Progenitor cell of endocrine pancreas (in vitro differentiated cells): ENCODE results near the gene CDC20. TPM values are rescaled to one million over a fixed set of nuclear protein-coding genes. Genes with fewer than 3 reads are reported as not detected.

Source experiments
- DNase-seq: peaks from one replicate; pipeline ENCODE4 v3.0.0; 2021; ENCODE audit warnings: low spot score; ENCODE audit not compliant: unreplicated experiment
- H3K27ac Mint-ChIP-seq: 2 replicates; pipeline ENCODE4 v1.8.0; 2021; ENCODE audit warnings: mild to moderate bottlenecking, moderate library complexity, mixed read lengths
- H3K27me3 Mint-ChIP-seq: 2 replicates; pipeline ENCODE4 v1.8.0; 2021; ENCODE audit warnings: mixed read lengths
- H3K36me3 Mint-ChIP-seq: 2 replicates; pipeline ENCODE4 v1.8.0; 2022; ENCODE audit warnings: mixed read lengths; ENCODE audit not compliant: insufficient read depth
- H3K4me1 Mint-ChIP-seq: 2 replicates; pipeline ENCODE4 v1.8.0; 2021; ENCODE audit warnings: low read depth, mixed read lengths
- H3K4me3 Mint-ChIP-seq: 2 replicates; pipeline ENCODE4 v1.8.0; 2021; ENCODE audit warnings: low read depth, mild to moderate bottlenecking, moderate library complexity, mixed read lengths
- H3K9me3 Mint-ChIP-seq: 2 replicates; pipeline ENCODE4 v1.8.0; 2021; ENCODE audit warnings: low read depth, mixed read lengths
- total RNA-seq: library from RNA; stranded (reverse); gene quantifications from 2 replicates; pipeline ENCODE4 v1.2.1, GENCODE V29; 2021
- TF ChIP-seq, protein P1 (sequence below): fragments of 200-600 bp; sonication (generic); IDR thresholded peaks from one replicate; pipeline ENCODE4 v1.5.0; 2021; ENCODE audit warnings: antibody characterized with exemption, mild to moderate bottlenecking; ENCODE audit not compliant: unreplicated experiment

The CDC20 gene
- total RNA-seq, 1 donor from 2014 or later = 49.4 TPM

DNA sequence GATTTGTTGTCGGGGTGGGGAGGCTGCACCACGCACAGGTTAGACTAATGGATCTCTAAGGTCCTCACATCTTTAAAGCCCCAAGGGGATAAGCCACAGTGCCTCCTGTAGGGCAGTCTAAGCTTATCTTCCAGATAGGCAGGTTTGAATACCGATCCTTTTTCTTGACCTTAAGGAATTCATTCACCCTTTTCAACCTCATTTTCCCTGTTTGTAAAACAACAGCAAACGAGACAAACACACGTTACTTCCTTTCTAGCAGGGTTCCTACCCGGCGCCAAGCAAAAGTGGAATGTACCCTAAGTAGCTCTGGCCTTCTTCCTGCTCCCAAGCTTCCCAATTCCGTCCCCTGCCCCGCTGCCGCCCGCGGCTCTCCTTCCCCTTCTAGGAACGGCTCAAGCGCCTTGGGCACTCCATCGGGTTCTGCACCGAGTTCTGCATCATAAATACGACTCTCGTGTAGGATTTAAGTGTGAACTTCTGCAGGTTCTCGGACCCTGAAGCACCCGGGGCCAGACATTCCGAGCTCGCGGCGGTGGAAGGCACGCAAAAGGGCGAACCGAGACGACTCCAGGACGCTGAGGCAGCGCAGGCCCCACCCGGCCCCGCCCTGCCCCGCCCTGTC is 548 bp upstream of the CDC20 start:
- no peak for DNase-seq
- peaks cover 13% of the 10 kb centered on the region for H3K36me3 Mint-ChIP-seq

DNA sequence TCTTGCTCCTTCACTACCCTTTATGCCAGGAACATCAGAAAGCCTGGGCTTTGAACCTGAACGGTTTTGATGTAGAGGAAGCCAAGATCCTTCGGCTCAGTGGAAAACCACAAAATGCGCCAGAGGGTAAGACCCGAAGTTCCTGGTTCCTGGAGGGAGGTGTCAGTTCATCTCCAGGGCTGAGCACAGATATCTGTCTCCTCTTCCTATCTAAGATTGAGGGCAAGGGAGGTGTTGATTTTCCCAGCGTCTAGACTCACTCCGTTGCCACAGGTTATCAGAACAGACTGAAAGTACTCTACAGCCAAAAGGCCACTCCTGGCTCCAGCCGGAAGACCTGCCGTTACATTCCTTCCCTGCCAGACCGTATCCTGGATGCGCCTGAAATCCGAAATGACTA is 915 bp downstream of the CDC20 start:
- H3K36me3 Mint-ChIP-seq = peaks cover 17% of the 10 kb centered on the region
- no peaks in the 10 kb centered on the region for H3K27me3 Mint-ChIP-seq

More for the DNA sequence above, 548 bp upstream of the CDC20 start:
- H3K27ac Mint-ChIP-seq = peak overlapping the region; percentile 97
- H3K4me1 Mint-ChIP-seq = peaks cover 25% of the 10 kb centered on the region
- H3K9me3 Mint-ChIP-seq = no peaks in the 10 kb centered on the region
- peak overlapping the region; percentile 87 for H3K4me3 Mint-ChIP-seq
- H3K27me3 Mint-ChIP-seq = no peaks in the 10 kb centered on the region
- TF ChIP-seq, protein P1, sequence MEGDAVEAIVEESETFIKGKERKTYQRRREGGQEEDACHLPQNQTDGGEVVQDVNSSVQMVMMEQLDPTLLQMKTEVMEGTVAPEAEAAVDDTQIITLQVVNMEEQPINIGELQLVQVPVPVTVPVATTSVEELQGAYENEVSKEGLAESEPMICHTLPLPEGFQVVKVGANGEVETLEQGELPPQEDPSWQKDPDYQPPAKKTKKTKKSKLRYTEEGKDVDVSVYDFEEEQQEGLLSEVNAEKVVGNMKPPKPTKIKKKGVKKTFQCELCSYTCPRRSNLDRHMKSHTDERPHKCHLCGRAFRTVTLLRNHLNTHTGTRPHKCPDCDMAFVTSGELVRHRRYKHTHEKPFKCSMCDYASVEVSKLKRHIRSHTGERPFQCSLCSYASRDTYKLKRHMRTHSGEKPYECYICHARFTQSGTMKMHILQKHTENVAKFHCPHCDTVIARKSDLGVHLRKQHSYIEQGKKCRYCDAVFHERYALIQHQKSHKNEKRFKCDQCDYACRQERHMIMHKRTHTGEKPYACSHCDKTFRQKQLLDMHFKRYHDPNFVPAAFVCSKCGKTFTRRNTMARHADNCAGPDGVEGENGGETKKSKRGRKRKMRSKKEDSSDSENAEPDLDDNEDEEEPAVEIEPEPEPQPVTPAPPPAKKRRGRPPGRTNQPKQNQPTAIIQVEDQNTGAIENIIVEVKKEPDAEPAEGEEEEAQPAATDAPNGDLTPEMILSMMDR = peak; percentile 54

DNA sequence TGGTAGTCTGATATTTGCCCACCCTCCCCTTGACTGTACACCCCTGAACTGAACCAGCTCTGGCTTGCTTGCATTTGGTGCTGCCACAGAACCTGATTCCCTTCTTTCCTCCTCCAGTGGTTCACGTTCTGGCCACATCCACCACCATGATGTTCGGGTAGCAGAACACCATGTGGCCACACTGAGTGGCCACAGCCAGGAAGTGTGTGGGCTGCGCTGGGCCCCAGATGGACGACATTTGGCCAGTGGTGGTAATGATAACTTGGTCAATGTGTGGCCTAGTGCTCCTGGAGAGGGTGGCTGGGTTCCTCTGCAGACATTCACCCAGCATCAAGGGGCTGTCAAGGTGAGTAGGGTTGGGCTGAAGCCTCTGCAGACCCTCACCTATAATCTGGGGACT is 1.8 kb downstream of the CDC20 start:
- Mint-ChIP-seq H3K27me3 (no peaks in the 10 kb centered on the region), H3K4me1 (peaks cover 28% of the 10 kb centered on the region), H3K4me3 (peak overlapping the region; percentile 87), H3K27ac (no peak overlapping the region), H3K9me3 (no peaks in the 10 kb centered on the region), H3K36me3 (peaks cover 20% of the 10 kb centered on the region)
- TF ChIP-seq, protein P1 = no peak
- DNase-seq = no peak

More for the DNA sequence above, 915 bp downstream of the CDC20 start:
- TF ChIP-seq, protein P1 = no peak
- Mint-ChIP-seq H3K4me1 (peaks cover 28% of the 10 kb centered on the region), H3K4me3 (peak overlapping the region; percentile 87), H3K27ac (peak overlapping the region; percentile 89), H3K9me3 (no peaks in the 10 kb centered on the region)
- DNase-seq = no peak

DNA sequence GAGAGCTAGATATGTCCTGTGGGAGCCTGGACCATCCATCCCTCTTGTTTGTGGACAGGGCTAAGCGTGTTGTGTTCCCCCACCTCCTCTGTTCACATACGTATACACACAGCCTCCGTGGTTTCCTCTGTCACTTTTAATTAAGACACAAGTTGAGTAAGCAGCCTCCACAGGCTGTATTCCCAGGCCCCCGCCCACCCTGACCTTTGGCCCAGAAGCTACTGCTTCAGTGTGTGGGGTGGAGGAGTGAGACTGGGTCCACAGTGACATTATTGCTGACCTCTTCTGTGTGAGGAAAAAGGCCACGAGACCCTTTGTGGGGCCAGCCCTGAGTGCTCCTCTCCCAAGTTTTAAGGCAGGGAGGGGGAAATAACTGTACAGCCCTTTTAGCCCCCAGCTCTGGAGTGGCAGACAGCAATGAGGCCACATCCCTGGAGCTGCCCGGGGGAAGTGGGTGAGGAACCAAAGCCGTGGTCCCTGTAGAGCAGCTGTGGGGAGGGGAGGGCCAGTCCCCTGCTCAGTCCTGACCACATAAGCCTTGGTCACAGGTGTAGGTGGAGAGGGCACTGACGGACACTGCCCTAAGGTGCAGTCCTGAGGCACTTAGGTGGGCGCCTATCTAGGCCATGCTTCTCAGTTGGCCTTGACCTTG is 4.6 kb downstream of the CDC20 start:
- Mint-ChIP-seq H3K4me1 (peaks cover 36% of the 10 kb centered on the region), H3K27me3 (no peaks in the 10 kb centered on the region), H3K36me3 (peaks cover 24% of the 10 kb centered on the region), H3K4me3 (no peak overlapping the region), H3K27ac (no peak overlapping the region), H3K9me3 (no peaks in the 10 kb centered on the region)
- TF ChIP-seq, protein P1 = no peak
- no peak for DNase-seq

DNA sequence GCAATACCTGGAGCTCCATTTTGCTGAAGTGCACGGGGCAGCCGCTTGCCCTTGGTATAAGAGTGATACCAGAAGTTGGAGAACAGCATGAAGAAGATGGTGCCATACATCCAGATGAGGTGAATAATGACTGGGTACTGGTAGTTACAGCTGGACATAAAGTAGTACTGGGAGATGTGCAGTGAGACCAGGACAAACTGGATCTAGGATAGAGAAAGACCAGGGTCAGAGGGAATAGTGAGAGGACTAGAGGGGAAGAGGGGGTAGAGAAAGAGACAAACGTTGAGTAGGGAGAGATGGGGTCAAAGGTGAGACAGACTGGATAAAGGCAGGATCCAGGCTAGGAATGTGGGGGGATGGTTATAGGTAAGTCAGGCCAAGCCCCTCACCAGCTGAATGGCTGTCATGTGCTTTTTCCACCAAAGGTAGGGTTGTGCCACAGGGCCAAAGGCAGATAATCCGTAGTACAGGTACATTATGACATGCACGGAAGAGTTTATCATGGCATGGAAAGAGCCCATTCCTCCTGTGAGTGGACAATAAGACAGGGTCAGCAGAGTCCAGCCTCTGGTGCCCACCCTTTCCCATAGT is 5.2 kb downstream of the CDC20 start:
- H3K27me3 Mint-ChIP-seq = no peaks in the 10 kb centered on the region
- peak overlapping the region; percentile 5 for H3K4me3 Mint-ChIP-seq
- H3K27ac Mint-ChIP-seq = no peak overlapping the region
- TF ChIP-seq, protein P1 = no peak
- H3K4me1 Mint-ChIP-seq = peaks cover 42% of the 10 kb centered on the region
- DNase-seq = no peak
- peaks cover 24% of the 10 kb centered on the region for H3K36me3 Mint-ChIP-seq
- H3K9me3 Mint-ChIP-seq = no peaks in the 10 kb centered on the region
